Left renal pelvis (tissue), 4 donors: Measurements from ENCODE around the gene PER2. TPM values are rescaled to one million over a fixed set of nuclear protein-coding genes. Genes with fewer than 3 reads are reported as not detected.
"Not testable (repeated sequence)": the region's sequence is repeated elsewhere in the genome, so short reads cannot be mapped to it uniquely, and the experiment has no call there.

Experiments
- DNase-seq, 4 donors: peaks; one replicate each; pipeline ENCODE4 v3.0.0-alpha.2; 2013; ENCODE audit warnings: low read depth in 4 of 4, low spot score in 3 of 4
- polyA plus RNA-seq, 4 donors: library from polyadenylated mRNA; unstranded; fragments of 120-200 nt; gene quantifications; one replicate each; pipeline ENCODE4 v1.2.1, GENCODE V29; 2013; ENCODE audit not compliant: insufficient read length in 4 of 4

The PER2 gene
- 1 to 10 TPM; 5.4 to 9.4 (median 7.6) TPM for polyA plus RNA-seq

DNA sequence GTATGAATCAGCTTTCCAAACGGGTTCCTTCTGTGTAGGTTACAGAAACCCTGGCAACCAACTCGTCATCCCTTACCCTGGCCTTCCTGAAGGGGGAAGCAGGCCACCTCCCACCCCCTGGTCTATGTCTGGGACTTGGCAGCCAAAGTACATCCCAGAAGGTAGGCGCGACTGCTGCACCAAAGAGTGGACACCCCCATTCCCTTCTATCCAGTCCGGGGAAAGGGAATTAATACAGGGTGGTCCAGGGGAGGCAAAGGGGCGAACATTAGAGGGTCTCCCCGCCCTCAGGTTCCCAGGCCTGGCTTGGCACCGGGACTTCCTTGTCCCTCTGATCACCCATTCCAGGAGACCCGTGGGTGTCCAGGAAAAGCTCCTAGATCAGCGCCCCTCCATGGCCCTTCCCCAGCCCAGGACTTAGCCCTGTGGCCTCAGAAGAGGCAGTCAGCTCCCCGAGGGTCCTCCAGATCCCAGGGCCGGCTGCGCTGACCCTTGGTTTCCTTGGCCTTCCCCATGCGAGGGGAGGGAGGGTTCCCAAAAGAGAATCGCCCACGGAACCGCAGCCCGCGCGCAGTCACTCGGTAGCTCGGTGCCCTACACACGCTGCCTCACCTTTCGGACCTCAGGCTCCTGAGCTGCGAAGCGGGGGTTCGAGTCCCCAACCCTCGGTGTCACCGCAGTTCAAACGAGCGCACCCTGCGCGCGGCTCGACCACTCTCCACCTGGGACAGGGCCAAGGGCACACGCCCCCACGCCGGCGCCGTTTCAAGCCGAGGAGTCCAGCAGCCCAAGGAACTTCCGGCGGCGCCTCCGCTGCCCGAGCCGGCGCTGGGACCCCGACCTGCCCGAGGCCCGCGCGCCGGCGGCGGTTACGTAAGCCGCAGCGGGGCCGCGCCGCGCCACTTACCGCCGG, at the start of gene PER2:
TSS of gene PER2 (minus strand) at position 874 of the 913 bp plus-strand sequence. CDS start 10,674 bp downstream, outside the sequence.
- DNase-seq: no peak

GRCh38 chr2:238337846-238338245, 49.4 kb upstream of the PER2 start:
- no peak for DNase-seq

- DNase-seq: no peak
These were observed 48.5 kb upstream of the PER2 start for GRCh38 chr2:238336793-238337444.

DNA sequence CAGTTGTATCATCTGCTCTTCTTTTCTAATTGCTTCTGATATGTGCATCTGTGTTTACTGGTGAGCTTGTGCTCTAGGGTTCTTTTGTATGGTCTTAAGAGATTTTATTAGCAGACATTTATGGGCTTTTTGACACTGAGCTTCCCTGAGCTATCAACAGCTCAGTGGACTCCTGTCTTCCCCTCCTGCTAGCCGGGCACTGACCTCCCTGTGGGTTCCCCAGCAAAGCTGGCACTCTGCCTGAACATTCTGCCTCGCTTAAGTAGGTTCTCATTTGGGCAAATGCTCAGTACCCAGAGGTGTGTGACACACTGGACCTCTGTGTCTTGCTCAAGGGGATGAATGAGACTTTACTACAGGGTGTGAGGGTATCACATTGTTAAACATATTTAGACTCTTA, 47.7 kb upstream of the PER2 start:
- DNase-seq: no peak

DNA sequence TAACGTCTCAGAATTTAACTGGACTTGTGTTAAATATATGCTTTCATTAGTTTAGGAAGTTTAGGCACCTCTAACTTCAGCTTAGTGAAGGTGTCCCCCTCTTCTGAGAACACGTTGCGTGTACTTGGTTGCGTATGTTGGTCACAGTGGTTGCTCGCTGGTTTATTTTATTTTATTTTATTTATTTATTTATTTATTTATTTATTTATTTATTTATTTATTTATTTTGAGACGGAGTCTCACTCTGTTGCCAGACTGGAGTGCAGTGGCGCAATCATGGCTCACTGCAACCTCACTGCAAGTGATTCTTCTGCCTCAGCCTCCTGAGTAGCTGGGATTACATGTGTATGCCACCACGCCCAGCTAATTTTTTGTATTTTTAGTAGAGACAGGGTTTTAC, 47.2 kb upstream of the PER2 start:
- not testable (repeated sequence) for DNase-seq

- no peak for DNase-seq
These were observed 46.5 kb upstream of the PER2 start for GRCh38 chr2:238334885-238335284.

GRCh38 chr2:238331916-238332315, 43.5 kb upstream of the PER2 start:
- DNase-seq: no peak

GRCh38 chr2:238330391-238330790, 42.0 kb upstream of the PER2 start:
- DNase-seq: no peak

DNA sequence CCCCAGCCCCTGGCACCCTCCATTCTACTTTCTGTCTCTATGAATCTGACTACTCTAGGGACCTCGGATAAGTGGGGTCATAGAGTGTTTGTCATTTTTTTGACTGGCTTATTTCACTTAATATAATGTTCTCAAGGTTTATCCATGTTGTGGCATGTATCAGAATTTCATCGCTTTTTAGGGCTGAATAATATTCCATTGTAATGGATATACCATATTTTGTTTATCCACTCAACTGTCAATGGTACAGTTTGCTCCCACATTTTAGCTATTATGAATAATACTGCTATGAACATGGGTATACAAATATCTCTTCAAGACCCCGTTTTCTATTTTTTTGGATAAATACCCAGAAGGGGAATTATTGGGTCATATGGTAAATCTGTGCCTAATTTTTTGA, 39.3 kb upstream of the PER2 start:
- DNase-seq: no peak

GRCh38 chr2:238326801-238327365, 38.5 kb upstream of the PER2 start:
- no peak for DNase-seq

- DNase-seq: no peak
These were observed 37.3 kb upstream of the PER2 start for GRCh38 chr2:238325694-238326093.

DNA sequence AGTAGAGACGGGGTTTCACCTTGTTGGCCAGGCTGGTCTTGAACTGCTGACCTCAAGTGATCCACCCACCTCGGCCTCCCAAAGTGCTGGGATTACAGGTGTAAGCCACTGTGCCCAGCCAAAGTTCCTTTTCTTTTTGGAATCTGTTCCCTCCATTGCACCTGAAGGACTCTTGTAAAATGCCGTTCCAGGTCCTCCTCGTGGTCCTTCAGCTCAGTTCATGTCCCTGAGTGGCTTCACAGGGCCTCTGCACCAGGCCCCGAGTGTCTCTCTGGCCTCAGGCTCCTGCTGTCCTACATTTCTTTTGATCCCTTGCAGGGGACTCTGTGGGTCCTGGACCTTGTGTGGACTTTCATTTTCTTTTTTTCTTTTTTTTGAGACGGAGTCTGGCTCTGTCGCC, 35.8 kb upstream of the PER2 start:
- DNase-seq: not testable (repeated sequence)

DNA sequence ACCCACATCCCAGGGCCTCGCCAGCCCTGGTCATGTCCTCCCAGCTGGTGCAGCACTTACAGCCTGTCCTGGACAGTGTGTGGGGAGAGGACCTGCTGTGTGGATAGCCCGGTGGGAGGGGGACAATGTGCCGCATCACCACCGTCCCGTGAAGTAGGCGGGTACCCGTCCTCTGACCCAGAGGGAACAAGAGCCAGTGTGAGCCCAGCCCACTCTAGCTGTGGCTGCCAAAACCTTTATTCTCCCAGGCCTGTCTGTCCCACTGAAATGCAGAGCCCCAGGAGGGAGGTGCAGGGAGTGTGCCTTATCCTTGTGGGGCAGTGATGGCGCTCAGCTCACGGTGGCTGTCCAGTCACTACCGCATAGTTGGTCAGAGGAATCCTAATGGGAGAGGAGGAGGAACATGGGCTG, 33.6 kb upstream of the PER2 start:
- DNase-seq: no peak

GRCh38 chr2:238321467-238321866, 33.1 kb upstream of the PER2 start:
- no peak for DNase-seq

GRCh38 chr2:238320648-238321281, 32.4 kb upstream of the PER2 start:
- DNase-seq: no peak

- DNase-seq: peak; percentile 75 to 87 (median 82)
These were observed 31.8 kb upstream of the PER2 start, which contains the start of gene TRAF3IP1 for GRCh38 chr2:238320246-238320647. TSS of gene TRAF3IP1 (plus strand) at chr2:238320518. CDS start at chr2:238320663, 145 bp downstream.

DNA sequence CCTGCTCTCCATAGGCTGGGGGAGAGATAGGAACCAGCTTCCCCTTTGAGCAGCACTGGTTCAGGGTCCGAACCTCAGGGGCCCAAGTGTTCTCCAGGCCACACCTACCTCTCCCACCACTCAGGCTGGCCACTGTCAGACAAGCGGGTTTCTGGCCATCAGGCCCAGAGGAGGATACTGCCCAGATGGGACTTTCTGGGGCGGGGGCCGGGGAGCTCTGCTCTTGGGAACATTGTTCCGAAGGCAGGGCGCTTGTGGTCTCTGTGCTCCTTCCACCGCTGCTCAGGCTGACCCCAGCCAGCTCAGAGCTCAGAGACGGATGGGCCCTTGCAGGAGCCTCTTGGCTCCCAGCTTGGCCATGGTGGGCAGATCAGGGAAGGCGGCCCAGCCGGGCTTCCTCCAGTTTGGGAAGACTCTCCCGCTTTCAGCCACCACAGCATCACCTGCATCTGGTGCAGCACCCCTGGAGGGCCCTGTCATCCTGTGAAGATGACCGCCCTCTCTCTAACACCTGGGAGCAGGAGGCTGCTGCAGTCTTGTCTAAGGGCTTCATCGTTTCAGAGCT, 26.7 kb upstream of the PER2 start:
- no peak for DNase-seq

- no peak for DNase-seq
These were observed 26.2 kb upstream of the PER2 start for GRCh38 chr2:238314576-238314975.

DNA sequence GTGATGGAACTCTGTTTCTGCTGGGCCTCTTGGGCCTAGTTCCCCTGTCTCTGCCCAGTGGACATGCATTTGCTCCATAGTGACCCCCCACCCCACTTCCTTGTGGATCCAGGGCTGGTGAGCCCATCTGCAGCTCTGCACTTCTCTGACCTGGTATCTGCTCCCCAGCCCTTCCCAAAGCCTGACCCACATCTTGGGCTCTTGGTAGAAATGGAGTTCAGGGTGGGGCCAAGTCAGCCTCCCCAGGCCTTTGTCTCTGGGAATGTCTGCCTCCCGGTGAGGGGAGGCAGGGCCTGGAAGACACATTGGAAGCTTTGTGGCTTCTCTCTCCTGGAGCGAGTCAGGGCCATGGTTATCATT, 25.6 kb upstream of the PER2 start:
- DNase-seq: no peak

DNA sequence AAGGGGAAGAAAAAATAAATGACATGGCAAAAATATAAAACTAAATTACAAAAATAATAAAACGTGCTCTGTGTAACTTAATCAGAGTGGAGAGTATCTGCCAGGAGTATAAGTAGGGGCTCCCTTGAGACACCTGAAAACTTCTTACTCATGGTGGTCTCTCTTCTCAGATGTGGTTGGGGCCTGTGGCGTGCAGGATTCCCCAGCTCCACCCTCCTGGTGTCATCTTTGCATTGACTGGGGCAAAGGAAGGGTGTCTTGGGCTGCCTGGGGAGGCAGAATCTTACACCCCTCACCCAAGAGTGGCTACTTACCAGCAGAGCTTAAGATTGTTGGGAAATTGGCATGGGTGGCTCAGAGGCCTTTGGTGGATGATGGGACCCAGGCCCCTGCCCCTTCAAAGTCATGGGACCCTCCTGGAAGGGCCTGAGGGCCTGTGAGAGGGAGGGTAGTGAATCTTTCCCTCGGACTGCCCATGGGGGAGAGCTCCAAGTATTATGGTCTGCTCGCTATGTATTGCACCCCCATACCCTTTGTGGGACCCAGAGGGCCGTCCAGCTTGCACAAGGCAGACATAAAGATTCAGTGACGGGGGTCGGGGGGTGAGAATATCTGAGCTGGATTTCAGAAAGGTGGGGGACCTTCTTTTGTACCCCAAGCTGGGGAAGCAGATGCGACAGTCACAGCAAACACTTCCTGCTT, 25.0 kb upstream of the PER2 start:
- DNase-seq: no peak
